Cardiac septum (tissue), 1 donor: Measurements from ENCODE around the gene CCDC188. TPM values are rescaled to one million over a fixed set of nuclear protein-coding genes. Genes with fewer than 3 reads are reported as not detected.

Source experiments
- DNase-seq: peaks from one replicate; pipeline ENCODE4 v3.0.0-alpha.2; 2020; ENCODE audit warnings: low spot score
- intact Hi-C: fragments of 100-400 bp; cut with DNase I; formaldehyde crosslinking; loops from one replicate; pipeline ENCODE4 v1.14.0; 2022
- microRNA-seq: library from miRNA; unstranded; fragments of <30 nt; microRNA quantifications from one replicate; pipeline ENCODE4 v1.2.0, GENCODE V29; 2020
- total RNA-seq: library from RNA; stranded (reverse); fragmentation: NEBNext Ultra II Directional; extraction: Animal tissue kit (Norgen Biotek cat#: 25700); gene quantifications from one replicate; pipeline ENCODE4 v1.2.1, GENCODE V29; 2021
- donor health status: DM: no; HTN: no; CAD: no.

The CCDC188 gene
- total RNA-seq, 1 donor from 2014 or later = 0.67 TPM

DNA sequence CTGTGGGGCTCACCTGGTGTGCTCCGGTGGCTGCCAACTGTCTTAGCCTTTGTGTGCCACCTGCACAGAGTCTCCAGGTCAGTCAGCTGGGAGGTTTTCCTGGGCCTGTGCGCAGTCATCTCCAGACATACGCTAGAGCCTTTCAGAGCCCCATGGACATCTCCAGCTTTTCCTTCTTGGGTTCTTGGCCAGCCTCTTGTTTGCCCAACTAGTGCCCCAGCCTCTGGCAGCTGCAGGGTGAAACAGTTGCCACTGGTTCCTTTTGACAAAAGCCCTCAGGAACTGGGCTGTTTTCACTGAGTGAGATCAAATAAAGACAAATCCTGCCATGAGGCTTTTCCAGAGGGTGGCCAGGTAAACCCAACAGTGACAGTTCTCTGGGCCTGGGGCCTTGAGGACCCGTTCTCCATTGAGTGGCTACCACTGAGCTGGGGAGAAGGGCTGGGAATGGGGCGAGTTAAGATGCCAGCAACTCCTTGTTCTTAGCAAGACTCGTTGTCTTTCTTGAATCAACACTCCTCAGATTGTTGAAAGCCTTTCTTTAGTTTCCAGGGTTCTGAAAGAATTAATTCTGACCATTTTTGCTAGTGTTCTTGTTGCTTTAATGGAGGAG, 51.6 kb downstream of the CCDC188 start:
- intact Hi-C loops = no loop called here
- DNase-seq = no peak

Small RNA genes lying within 50 kb of the gene (microRNA-seq; reads per million reads assigned to microRNA genes)
- gene MIR6816 = not detected

Other genes starting within 250 kb of the CCDC188 start
- gene COMT, start 209.3 kb downstream of the CCDC188 start, total RNA-seq = 97.1 TPM
- gene TXNRD2, start 209.2 kb downstream of the CCDC188 start, total RNA-seq = 33.3 TPM
- gene ARVCF, start 134.2 kb downstream of the CCDC188 start, total RNA-seq = 46.8 TPM
- 84.5 TPM for gene TANGO2, start 129.9 kb downstream of the CCDC188 start, total RNA-seq
- gene DGCR8, start 70.8 kb downstream of the CCDC188 start, total RNA-seq = 19.1 TPM
- 45.9 TPM for gene RANBP1, start 35.0 kb downstream of the CCDC188 start, total RNA-seq
- 24.0 TPM for gene TRMT2A, start 33.8 kb downstream of the CCDC188 start, total RNA-seq
- gene ZDHHC8, start 19.3 kb downstream of the CCDC188 start, total RNA-seq = 43.4 TPM
- 1.0 TPM for gene RTN4R, start 117.3 kb upstream of the CCDC188 start, total RNA-seq
- 45.5 TPM for gene DGCR6L, start 169.0 kb upstream of the CCDC188 start, total RNA-seq
- 4.9 TPM for gene ZNF74, start 243.1 kb upstream of the CCDC188 start, total RNA-seq